NCI-H2081 (cell line): ENCODE results near the gene TMUB1.
"Not testable (repeated sequence)": the region's sequence is repeated elsewhere in the genome, so short reads cannot be mapped to it uniquely, and the experiment has no call there.

Source experiments
- DNase-seq, 2 experiments: peaks; one replicate each; lab custom pipeline; 2025; lab: John Stamatoyannopoulos, UW

The TMUB1 gene

GRCh38 chr7:151053096-151053495 is 30.2 kb downstream of the TMUB1 start:
- DNase-seq: no peak

- DNase-seq: no peak
Measured at GRCh38 chr7:151051108-151051507, 32.2 kb downstream of the TMUB1 start.

GRCh38 chr7:151048911-151049463 is 34.3 kb downstream of the TMUB1 start:
- no peak for DNase-seq

- DNase-seq: no peak
Measured at GRCh38 chr7:151047976-151048815, 35.1 kb downstream of the TMUB1 start, which contains the start of gene ASIC3. ASIC3 (plus strand) TSS chr7:151048531; CDS start chr7:151048886, 355 bp downstream.

GRCh38 chr7:151046603-151047573 is 36.4 kb downstream of the TMUB1 start:
- DNase-seq: peak; percentile 42 to 51

- DNase-seq: no peak
Measured at GRCh38 chr7:151045967-151046366, 37.3 kb downstream of the TMUB1 start.

- no peak for DNase-seq
Measured at GRCh38 chr7:151045262-151045661, 38.0 kb downstream of the TMUB1 start.

GRCh38 chr7:151043959-151044358 is 39.3 kb downstream of the TMUB1 start:
- no peak for DNase-seq

- not testable (repeated sequence) for DNase-seq
Measured at GRCh38 chr7:151043449-151043848, 39.8 kb downstream of the TMUB1 start.

GRCh38 chr7:151040616-151041375 is 42.5 kb downstream of the TMUB1 start:
- no peak for DNase-seq

GRCh38 chr7:151039850-151040548 is 43.3 kb downstream of the TMUB1 start:
- DNase-seq: no peak

GRCh38 chr7:151038951-151039849 is 44.1 kb downstream of the TMUB1 start:
- DNase-seq: no peak

GRCh38 chr7:151035902-151036301 is 47.4 kb downstream of the TMUB1 start:
- DNase-seq: no peak

GRCh38 chr7:151035026-151035717 is 48.1 kb downstream of the TMUB1 start:
- no peak for DNase-seq

- DNase-seq: no peak
Measured at GRCh38 chr7:151034312-151035025, 48.8 kb downstream of the TMUB1 start.

GRCh38 chr7:151033864-151034249 is 49.4 kb downstream of the TMUB1 start:
- DNase-seq: no peak

- no peak for DNase-seq
Measured at GRCh38 chr7:151032936-151033863, 50.1 kb downstream of the TMUB1 start.
